Measurements from ENCODE around the gene PNPLA3. TPM values are rescaled to one million over a fixed set of nuclear protein-coding genes. Genes with fewer than 3 reads are reported as not detected.

Gene PNPLA3
- polyA plus RNA-seq, 1 of the 3 experiments (the other 2 are of a cell fraction), result 3.2 TPM

DNA sequence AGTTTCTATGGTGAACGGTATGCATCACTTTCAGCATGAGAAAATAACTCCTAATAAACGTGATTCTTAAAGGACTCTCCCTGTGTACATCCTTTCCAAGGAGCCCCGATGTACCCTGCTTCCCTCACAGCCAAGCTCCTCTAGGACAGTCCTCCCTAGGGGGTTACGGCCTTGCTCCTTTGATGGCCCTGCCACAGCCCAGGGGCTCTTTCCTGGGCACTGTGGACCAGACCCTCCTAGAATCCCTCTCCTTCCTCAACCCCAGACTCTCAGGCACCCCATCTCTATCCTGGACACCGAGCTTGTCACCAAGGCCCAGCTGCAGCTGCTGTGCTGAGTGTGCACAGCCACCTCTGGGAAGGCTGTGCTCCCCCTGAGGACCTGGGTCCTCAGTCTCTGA lies 27.8 kb downstream of the PNPLA3 start:
- no peak for DNase-seq
- no peak overlapping the region for H3K4me2 ChIP-seq
- no peak overlapping the region for H3K9ac ChIP-seq
- H3K4me3 ChIP-seq (ENCODE audit: low read depth in 2 of 2, low read length in 1 of 2), result no peak overlapping the region
- no peaks in the 10 kb centered on the region for H3K36me3 ChIP-seq (replicated peaks in 1 of 2; ENCODE audit: control insufficient read depth in 1 of 2, insufficient read depth in 2 of 2, low read length in 1 of 2)
- H3K27ac ChIP-seq (ENCODE audit: low read depth in 2 of 2, low read length in 1 of 2), result no peak overlapping the region
- no peaks in the 10 kb centered on the region for H3K9me2 ChIP-seq
- no peak for TF ChIP-seq TAF1 (IDR thresholded peaks at IDR 0.05; ENCODE audit: borderline replicate concordance, low read depth, low read length)
- TF ChIP-seq CHD2 (IDR thresholded peaks at IDR 0.05; ENCODE audit: low read length, partially characterized antibody), result no peak
- CTCF ChIA-PET, result interaction anchor here (1.0 to 1.4 kb wide), 2 partner anchors 66 to 675 kb away, joined by 3 read pairs; no protein-coding TSS in a partner anchor
- no peaks in the 10 kb centered on the region for H4K20me1 ChIP-seq (ENCODE audit: insufficient read depth)
- POLR2A ChIA-PET, result no interaction called here
- peaks cover 3 to 12% of the 10 kb centered on the region in 2 experiments; a peak in 2 of 4 replicates for H3K4me1 ChIP-seq (ENCODE audit: control insufficient read depth in 1 of 2, insufficient read depth in 2 of 2, low read depth in 1 of 2, low read length in 1 of 2)
- no peaks in the 10 kb centered on the region for H3K27me3 ChIP-seq (ENCODE audit: insufficient read depth)
- 74% methylated on average over 4 of the region's 5 CpGs for WGBS (ENCODE audit: low lambda C conversion rate)
- H3K9me3 ChIP-seq, result no peaks in the 10 kb centered on the region
- peaks cover 12% of the 10 kb centered on the region for H3F3A ChIP-seq (replicated peaks; ENCODE audit: insufficient read depth)
- H2AFZ ChIP-seq (ENCODE audit: low read depth), result no peak overlapping the region
- H3K79me2 ChIP-seq (ENCODE audit: insufficient read depth), result peaks cover 6% of the 10 kb centered on the region

DNA sequence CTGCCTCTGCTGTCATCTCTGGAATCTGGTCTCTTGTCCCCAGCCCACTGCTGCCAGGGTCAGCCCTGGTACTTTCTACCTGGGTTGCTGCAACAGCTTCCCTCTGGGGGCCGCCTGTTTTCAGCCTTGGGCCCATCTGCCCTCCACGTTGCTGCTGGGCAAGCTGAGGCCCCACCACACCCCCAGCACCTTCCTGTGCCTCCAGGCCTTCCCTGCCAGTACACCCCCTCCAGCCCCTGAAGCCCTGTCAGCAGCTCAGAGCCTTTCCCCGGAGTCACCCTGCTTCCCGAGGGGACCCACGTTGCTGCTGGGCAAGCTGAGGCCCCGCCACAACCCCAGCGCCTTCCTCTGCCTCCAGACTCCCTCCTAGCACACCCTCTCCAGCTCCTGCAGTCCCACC lies 28.4 kb downstream of the PNPLA3 start:
- H3K9me2 ChIP-seq, result no peaks in the 10 kb centered on the region
- peaks cover 8 to 17% of the 10 kb centered on the region in 2 experiments; a peak in 3 of 4 replicates for H3K4me1 ChIP-seq (ENCODE audit: control insufficient read depth in 1 of 2, insufficient read depth in 2 of 2, low read depth in 1 of 2, low read length in 1 of 2)
- WGBS (ENCODE audit: low lambda C conversion rate), result 79% methylated on average over 7 of the region's 7 CpGs
- peaks cover 12% of the 10 kb centered on the region for H3K79me2 ChIP-seq (ENCODE audit: insufficient read depth)
- H3F3A ChIP-seq (replicated peaks; ENCODE audit: insufficient read depth), result peaks cover 18% of the 10 kb centered on the region
- no peak overlapping the region for H2AFZ ChIP-seq (ENCODE audit: low read depth)
- TF ChIP-seq TCF12 (IDR thresholded peaks at IDR 0.05) (no peak), EZH2phosphoT487 (IDR thresholded peaks at IDR 0.05; ENCODE audit: borderline replicate concordance, low read depth) (no peak), GABPA (IDR thresholded peaks at IDR 0.05; ENCODE audit: low read depth) (no peak), TAF1 (IDR thresholded peaks at IDR 0.05; ENCODE audit: borderline replicate concordance, low read depth, low read length) (no peak), NRF1 (IDR thresholded peaks at IDR 0.05; ENCODE audit: low read depth, low read length) (no peak), GATA2 (CRISPR knock-in tag; IDR thresholded peaks at IDR 0.05) (no peak), RCOR1 (IDR thresholded peaks at IDR 0.05; ENCODE audit: low read length) (no peak), SIN3A (IDR thresholded peaks at IDR 0.05; ENCODE audit: borderline replicate concordance, low read depth, low read length) (no peak), ELF1 (IDR thresholded peaks at IDR 0.05) (no peak), MXI1 (IDR thresholded peaks at IDR 0.05; ENCODE audit: low read depth, low read length) (no peak), EP300 (IDR thresholded peaks at IDR 0.05; ENCODE audit: borderline replicate concordance in 1 of 2, low read depth in 1 of 2, low read length in 1 of 2) (no peak), MEF2A (IDR thresholded peaks at IDR 0.05; ENCODE audit: borderline replicate concordance, low read depth) (no peak), SMC3 (IDR thresholded peaks at IDR 0.05; ENCODE audit: low read depth, low read length) (no peak)
- TF ChIP-seq, protein P1, sequence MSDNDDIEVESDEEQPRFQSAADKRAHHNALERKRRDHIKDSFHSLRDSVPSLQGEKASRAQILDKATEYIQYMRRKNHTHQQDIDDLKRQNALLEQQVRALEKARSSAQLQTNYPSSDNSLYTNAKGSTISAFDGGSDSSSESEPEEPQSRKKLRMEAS (IDR thresholded peaks at IDR 0.05; ENCODE audit: low read depth), result no peak
- TF ChIP-seq, protein P2, sequence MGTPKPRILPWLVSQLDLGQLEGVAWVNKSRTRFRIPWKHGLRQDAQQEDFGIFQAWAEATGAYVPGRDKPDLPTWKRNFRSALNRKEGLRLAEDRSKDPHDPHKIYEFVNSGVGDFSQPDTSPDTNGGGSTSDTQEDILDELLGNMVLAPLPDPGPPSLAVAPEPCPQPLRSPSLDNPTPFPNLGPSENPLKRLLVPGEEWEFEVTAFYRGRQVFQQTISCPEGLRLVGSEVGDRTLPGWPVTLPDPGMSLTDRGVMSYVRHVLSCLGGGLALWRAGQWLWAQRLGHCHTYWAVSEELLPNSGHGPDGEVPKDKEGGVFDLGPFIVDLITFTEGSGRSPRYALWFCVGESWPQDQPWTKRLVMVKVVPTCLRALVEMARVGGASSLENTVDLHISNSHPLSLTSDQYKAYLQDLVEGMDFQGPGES (IDR thresholded peaks at IDR 0.05; ENCODE audit: low read depth, low read length), result no peak
- TF ChIP-seq, protein P3, sequence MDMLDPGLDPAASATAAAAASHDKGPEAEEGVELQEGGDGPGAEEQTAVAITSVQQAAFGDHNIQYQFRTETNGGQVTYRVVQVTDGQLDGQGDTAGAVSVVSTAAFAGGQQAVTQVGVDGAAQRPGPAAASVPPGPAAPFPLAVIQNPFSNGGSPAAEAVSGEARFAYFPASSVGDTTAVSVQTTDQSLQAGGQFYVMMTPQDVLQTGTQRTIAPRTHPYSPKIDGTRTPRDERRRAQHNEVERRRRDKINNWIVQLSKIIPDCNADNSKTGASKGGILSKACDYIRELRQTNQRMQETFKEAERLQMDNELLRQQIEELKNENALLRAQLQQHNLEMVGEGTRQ (IDR thresholded peaks at IDR 0.05; ENCODE audit: borderline replicate concordance, low read depth, low read length), result no peak
- TF ChIP-seq, protein P4, sequence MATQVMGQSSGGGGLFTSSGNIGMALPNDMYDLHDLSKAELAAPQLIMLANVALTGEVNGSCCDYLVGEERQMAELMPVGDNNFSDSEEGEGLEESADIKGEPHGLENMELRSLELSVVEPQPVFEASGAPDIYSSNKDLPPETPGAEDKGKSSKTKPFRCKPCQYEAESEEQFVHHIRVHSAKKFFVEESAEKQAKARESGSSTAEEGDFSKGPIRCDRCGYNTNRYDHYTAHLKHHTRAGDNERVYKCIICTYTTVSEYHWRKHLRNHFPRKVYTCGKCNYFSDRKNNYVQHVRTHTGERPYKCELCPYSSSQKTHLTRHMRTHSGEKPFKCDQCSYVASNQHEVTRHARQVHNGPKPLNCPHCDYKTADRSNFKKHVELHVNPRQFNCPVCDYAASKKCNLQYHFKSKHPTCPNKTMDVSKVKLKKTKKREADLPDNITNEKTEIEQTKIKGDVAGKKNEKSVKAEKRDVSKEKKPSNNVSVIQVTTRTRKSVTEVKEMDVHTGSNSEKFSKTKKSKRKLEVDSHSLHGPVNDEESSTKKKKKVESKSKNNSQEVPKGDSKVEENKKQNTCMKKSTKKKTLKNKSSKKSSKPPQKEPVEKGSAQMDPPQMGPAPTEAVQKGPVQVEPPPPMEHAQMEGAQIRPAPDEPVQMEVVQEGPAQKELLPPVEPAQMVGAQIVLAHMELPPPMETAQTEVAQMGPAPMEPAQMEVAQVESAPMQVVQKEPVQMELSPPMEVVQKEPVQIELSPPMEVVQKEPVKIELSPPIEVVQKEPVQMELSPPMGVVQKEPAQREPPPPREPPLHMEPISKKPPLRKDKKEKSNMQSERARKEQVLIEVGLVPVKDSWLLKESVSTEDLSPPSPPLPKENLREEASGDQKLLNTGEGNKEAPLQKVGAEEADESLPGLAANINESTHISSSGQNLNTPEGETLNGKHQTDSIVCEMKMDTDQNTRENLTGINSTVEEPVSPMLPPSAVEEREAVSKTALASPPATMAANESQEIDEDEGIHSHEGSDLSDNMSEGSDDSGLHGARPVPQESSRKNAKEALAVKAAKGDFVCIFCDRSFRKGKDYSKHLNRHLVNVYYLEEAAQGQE (IDR thresholded peaks at IDR 0.05; ENCODE audit: low read depth, low read length), result no peak
- TF ChIP-seq, protein P5, sequence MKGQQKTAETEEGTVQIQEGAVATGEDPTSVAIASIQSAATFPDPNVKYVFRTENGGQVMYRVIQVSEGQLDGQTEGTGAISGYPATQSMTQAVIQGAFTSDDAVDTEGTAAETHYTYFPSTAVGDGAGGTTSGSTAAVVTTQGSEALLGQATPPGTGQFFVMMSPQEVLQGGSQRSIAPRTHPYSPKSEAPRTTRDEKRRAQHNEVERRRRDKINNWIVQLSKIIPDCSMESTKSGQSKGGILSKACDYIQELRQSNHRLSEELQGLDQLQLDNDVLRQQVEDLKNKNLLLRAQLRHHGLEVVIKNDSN (IDR thresholded peaks at IDR 0.05; ENCODE audit: borderline replicate concordance, low read depth), result no peak
- H3K9ac ChIP-seq, result no peak overlapping the region
- no peak for DNase-seq
- H3K9me3 ChIP-seq, result no peaks in the 10 kb centered on the region
- H3K4me3 ChIP-seq (ENCODE audit: low read depth in 2 of 2, low read length in 1 of 2), result no peak overlapping the region
- CTCF ChIA-PET, result interaction anchor here (1.0 to 1.4 kb wide), 3 partner anchors 12 to 675 kb away, joined by 3 read pairs; no protein-coding TSS in a partner anchor
- POLR2A ChIA-PET, result no interaction called here
- no peaks in the 10 kb centered on the region for H3K27me3 ChIP-seq (ENCODE audit: insufficient read depth)
- no peak overlapping the region for H3K4me2 ChIP-seq
- no peak overlapping the region for H3K27ac ChIP-seq (ENCODE audit: low read depth in 2 of 2, low read length in 1 of 2)
- H3K36me3 ChIP-seq (replicated peaks in 1 of 2; ENCODE audit: control insufficient read depth in 1 of 2, insufficient read depth in 2 of 2, low read length in 1 of 2), result peaks cover 0 to 2% of the 10 kb centered on the region in 2 experiments
- H4K20me1 ChIP-seq (ENCODE audit: insufficient read depth), result no peaks in the 10 kb centered on the region

Data from SK-N-SH (cell line).